NOMO-1 treated with dmso at 0.1 percent for 144 hours (cell line): ENCODE results near the gene SAFB.

Experiments
- DNase-seq: peaks from one replicate; lab custom pipeline; 2025; ENCODE audit not compliant: unreplicated experiment; lab: John Stamatoyannopoulos, UW

Gene SAFB

DNA sequence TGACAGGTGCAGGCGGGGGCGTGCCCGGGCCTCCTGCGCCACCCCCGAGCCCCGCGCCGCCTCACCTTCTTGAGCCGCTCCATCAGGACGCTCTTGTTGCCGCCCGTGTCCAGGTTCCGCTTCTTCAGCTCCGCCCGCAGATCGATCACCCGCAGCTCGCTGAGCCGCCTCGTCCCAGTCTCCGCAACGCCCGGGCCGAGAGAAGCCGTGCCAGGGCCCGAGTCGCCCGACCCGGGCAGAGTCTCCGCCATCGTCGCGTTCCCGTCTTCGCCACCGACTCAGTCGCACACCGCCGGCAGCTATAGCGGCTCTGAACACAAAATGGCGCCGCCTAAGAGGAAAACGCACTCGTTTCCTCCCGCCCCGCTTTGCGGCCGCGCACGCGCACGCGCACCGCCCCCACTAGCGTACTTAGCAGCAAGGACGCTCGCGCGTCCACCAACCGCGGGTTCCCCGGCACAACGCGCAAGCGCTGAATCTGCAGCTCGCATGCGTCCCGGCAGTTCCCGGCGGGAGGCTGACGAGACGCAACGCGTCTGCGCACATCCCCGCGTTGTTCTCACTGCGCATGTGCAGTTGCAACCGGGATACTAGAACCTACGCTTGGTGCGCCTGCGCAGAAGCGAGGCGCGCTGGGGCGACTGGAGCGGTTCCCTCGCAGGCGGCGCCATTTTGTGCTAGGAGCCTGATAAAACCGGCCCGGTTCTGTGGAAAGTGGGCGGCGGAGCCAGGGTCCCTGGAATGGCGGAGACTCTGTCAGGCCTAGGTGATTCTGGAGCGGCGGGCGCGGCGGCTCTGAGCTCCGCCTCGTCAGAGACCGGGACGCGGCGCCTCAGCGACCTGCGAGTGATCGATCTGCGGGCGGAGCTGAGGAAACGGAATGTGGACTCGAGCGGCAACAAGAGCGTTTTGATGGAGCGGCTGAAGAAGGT, at the start of gene SAFB, which contains the start of gene SAFB2:
Gene SAFB (plus strand): TSS at position 619 of the 932 bp plus-strand sequence. CDS start 123 bp downstream, at position 742.
Gene SAFB2 (minus strand): TSS at position 312 of the 932 bp plus-strand sequence. CDS start 61 bp downstream, at position 251.
- DNase-seq, result peak; percentile 94

DNA sequence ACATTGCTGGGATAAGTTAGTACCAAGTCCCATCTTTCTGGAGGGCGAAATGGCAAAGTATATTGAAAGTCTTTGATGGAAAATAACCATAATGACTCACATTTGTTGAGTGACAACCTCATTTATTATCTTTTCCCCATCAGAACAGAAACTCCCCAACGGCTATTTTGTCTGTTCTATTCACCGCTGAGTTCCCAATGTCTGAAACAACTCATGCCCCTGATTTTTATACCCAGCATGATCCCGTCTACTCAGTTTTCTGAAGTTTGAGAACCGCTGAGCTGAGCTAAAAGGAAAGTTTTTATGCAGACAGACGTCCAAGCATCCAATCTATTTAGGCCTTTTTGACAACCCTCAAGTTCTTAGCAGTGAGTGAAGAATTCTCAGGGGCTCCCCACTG, 47.3 kb upstream of the SAFB start:
- no peak for DNase-seq

DNA sequence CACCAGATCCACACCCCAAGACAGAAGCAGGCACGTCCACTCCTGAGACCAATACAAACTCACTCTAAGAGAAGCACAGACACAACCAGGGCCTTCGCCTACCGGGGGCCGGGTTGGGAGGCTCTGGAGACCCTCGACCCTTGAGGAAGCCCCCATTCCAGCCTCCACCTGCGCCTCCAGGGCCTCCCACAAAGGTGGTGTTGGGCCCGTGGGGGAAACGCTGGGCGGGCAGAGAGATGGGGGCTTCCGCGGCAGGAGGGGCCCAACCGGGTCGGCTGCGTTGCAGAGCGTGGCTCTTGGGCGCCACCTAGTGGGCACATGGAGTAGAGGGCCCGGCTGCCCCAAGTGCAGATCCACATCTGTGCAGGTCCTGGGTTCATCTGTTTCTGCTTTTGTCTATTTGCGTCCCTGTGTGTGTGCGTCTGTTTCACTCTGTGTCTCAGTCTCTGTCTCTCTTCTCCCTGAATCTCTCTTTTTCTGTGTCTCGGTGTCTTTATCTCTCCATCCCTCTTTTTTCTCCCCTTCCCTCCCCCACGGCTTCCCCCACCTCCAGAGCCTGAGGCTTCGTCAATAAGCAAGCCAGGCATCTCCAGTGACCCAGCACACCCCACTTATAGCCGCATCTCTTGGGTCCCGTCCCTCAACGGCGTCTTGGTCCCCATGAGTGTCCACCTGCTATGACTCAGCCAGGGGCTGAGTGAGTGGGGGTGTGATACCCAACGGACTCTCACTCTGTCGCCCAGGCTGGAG, 44.6 kb upstream of the SAFB start:
- peak; percentile 6 for DNase-seq

DNA sequence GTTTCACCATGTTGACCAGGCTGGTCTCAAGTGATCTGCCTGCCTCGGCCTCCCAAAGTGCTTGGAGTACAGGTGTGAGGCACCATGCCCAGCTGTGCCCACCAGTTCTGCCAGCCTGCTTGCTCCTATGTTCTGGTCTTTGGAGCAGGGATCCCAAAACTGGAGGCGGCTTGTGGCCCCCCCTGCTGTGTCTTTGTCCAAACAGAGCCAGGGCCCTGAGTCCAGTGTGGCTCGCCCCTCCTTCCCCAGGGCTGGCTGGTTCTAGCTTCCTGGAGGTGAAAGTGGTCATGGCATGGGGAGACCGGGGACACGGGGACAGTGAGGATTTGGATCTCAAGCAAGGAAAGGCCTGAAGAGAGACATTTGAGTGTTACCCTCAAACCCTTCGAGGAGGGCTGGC, 43.6 kb upstream of the SAFB start:
- DNase-seq, result no peak

DNA sequence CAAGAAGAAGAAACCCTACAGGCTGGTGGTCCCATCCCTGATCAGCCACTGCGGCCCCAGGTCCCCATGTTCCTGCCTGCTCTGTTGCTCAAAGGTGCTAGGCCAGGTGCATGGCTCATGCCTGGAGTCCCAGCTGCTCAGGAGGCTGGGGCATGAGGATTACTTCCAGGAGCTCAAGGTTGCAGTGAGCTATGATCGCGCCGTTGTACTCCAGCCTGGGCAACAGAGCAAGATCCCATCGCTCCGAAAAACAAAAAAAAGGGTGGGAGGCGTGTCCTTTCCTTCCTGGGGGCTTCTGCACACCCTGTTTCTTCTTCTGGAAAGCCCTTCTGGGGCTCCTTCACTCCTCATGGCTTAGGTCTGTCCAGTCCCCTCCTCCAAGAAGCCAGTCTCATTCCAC, 43.2 kb upstream of the SAFB start:
- no peak for DNase-seq

DNA sequence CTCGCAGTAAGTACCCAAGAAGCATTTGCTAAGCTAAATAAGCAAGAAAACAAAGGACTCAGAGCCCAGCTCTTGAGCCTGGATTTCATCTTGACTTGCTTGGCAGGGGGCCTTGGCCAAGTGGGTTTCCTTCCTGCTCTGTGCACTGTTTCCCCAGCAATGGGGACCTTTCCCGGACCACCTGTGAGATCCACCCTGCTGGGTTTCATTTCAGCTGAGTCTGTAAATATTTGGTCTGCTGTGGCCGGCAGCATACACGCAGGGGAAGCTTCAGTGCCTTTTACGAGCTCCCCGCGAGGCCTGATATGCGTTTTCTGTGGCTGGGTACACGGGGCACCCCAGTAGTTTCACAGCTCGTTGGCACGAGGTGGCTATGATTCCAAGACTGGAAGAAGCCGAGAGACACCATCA, 42.7 kb upstream of the SAFB start:
- no peak for DNase-seq

DNA sequence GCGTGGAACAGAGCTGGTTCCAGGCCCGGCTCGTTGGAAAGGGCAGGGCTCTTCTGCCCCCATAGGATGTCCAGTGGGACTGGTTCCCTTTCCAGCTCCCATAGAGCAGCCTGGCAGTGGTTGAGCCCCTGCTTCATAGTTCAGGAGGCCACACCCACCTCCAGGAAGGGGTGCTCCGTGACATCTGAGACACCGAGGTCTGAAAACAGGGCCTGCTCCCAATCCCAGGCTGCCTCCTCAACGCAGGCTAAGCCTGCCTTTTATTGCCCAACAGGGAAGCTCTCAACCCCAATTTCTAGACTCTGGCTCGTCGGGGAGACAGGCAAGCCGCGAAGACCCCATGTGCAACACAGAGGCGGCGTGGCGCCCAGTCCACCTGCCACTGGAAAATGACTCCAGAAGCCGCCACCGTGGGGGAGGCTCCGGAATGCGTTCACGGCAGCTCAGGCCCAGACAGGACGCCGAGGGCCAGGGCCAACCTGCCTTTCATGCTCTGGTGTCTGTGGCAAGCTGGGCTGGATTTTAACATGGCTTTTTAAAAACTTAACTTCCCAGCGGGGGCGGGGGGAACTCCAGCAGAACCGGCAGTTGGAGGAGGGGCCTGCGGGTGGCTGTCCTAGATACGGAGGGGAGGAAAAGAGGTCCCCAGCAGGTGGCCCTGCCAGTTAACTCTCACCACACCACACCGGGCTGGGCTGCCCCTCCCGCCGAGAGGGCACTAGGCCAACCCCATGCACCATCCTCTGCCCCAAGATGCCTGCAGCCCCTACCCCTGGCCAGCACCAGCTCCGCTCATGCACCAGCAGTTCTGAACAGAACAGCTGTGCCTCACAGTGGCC, 37.2 kb upstream of the SAFB start:
- DNase-seq, result no peak

DNA sequence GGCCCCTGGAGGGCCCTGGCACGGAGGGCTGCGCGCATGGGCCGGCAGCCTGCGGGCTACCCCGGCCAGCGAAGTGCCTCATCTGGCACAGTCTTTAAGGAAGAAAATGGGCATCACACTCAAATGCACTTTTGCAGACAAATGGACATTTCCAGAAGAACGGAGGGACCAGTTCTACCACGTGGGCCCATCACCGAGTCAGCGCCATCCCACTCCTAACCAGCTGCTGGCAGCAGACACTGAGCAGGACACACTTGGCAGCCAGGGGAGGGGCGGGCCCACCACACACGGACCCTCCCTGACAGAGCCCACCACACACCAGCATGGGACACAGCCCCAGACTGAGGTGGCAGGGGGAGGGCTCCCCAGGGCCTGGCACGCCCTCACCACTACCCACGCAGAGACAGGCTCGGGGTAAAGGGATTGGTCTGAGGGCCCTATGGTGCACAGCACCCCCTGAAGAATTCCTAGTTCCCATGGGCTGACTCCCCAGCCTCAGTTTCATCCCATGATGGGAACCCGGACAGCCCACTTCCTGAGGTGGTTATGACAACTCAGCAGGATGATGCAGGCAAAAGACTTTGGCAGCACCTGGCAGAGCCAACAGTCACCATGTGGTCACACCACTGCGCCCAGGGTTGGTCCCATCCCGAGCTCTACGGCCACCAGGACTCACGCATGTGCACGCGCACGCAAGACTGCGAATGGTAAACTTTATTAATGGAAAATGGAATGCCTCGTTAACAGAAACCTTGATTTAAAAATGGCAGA, 36.4 kb upstream of the SAFB start:
- DNase-seq, result no peak

DNA sequence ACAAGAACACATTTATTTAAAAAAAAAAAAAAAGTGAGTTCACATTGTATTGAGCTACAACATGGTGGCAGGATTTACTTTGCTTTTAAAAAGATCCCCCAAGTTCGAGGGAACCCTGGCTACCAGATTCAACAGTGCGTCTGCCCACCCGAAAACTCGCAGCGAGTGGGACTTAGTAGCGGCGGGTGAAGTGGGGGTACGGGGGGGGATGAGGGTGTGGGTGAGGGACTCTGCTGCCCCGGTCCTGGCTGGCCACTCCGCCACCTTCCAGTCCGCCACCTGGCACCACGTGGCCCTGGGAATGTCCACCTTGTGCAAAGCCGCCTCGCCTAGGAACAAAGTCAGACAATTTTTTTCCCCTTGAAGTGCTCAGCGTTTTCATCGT, 35.8 kb upstream of the SAFB start:
- no peak for DNase-seq

DNA sequence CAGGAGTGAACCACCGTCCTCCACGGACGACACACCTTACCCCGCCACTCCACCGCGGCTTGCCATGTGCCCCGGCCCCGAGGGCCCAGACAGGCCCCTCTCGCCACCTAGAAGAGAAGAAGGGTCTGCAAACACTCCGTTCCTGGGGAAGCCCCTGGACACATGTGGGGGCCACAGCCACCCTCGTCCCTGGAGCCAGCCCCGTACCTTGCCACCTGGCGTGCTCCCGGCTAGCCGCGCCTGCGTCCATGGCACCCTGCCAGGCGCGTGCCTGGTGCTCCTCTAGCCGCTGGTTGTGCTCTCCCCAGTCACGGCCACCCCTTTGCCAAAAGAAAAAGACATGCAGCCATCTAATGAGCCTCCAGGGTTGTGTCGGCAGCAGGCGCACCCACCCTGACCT, 35.2 kb upstream of the SAFB start:
- no peak for DNase-seq

DNA sequence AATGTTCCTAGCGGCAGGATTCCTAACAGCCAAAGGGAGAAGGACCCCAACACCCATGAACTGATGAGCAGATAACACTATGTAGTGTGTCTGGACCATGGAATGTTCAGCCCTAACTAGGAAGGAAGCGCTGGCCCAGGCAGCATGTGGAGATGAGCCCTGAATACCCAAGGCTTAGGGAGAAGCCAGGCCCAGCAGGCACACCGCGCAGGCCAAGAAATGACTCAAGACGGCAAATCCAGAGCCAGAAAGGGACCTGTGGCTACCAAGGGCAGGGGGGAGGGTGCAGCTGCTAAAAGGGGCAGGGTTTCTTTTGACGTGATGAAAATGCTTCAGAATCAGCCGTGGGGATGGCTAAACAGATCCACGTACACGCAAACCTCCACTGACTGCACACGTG, 34.4 kb upstream of the SAFB start:
- no peak for DNase-seq

DNA sequence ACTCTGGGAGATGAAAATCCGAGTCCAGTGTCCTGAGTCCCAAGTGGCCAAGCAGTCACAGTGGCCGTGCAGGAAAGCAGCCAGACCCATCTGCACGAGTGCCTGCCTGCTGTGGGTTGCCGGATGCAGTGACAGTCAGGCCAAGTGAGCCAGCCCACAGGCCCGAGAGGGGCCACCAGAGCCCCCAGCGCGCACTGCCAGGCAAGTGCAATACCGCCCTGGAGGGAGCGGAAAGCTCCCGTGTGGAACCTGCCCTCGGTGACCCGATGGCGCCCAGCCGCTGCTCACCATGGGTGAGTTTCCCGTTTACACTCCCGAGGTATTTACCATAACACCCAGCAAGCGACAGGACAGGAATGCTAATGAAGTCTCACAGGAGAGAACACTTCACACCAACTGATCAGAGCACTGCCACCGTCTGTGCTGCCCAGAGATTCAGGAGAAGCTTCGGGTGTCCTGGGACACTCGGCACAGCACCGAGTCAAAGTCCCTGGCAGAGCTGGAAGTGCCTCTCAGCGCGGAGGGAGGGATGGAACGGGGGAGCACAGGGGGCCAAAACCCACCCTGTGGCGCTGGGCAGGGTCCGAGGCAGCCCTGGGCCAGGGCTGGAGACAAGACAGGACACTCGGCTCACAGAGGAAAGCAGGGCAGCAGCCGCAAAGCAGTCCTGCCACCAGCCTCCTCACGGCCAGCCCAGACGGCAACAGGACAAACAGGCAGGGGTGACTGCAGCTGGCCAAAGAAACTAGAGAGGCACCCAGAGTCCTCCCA, 33.8 kb upstream of the SAFB start:
- no peak for DNase-seq

DNA sequence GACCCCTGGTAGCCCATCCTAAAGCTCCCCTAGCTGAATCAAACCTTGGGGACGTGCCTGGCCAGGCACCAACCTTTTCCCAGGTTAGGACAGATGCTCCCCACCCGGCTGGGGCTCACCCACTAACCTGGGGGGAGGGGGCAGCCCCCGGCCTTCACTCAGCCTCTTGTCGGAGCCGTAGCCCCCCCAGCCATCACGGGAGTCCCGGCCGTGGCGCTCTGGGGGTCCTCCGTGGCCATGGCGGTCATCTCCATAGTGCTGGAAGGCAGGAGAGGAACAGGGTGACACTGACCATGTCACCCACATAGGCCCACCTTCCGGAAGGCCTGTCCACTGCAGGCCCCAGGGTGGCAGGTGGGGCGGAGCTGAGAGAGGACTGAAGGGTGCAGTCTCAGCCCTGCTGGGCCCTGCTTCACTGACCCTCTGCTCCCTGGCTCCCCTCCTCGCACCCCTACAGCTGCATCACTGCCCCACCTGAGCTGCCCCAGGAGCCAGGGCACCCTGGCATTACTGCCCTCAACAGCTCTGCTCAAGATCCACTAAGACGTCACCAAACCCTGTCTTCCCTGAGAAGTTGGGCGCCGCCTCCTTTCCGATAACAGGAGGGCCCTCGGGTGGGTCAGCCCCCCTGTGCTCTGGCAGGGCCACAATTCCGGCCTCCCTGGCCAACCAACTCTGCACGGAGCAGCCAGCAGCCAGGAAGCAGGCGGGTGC, 32.6 kb upstream of the SAFB start:
- DNase-seq, result no peak

DNA sequence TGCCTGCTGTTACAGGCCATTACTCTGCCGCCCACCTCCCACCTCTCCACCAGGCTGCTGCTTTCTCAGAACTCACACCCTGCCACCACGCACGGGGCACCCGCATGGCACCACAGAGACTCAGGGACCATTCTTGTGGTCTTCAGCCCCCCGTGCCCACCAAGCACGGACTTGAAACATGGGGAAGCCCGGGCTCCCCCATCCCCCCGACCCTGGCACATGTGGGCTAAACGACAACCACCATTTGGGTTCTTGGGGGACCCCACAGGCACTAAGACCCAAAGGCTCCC, 32.1 kb upstream of the SAFB start:
- no peak for DNase-seq

DNA sequence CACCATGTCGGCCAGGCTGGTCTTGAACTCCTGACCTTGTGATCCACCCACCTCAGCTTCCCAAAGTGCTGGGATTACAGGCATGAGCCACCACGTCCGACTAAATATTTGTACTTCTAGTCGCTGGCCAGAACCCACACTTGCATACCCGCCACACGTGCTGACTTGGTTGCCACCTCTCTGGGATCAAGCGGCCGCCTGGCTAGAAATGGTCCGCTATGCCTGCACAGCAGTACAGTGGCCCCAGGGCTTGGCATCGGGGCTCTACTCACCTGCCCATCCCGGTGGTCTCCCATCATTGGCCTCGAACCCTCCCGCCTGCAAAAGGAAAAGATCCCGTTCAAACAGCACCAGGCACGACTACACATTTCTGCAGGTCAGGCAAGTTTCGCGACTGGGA, 31.4 kb upstream of the SAFB start:
- no peak for DNase-seq

DNA sequence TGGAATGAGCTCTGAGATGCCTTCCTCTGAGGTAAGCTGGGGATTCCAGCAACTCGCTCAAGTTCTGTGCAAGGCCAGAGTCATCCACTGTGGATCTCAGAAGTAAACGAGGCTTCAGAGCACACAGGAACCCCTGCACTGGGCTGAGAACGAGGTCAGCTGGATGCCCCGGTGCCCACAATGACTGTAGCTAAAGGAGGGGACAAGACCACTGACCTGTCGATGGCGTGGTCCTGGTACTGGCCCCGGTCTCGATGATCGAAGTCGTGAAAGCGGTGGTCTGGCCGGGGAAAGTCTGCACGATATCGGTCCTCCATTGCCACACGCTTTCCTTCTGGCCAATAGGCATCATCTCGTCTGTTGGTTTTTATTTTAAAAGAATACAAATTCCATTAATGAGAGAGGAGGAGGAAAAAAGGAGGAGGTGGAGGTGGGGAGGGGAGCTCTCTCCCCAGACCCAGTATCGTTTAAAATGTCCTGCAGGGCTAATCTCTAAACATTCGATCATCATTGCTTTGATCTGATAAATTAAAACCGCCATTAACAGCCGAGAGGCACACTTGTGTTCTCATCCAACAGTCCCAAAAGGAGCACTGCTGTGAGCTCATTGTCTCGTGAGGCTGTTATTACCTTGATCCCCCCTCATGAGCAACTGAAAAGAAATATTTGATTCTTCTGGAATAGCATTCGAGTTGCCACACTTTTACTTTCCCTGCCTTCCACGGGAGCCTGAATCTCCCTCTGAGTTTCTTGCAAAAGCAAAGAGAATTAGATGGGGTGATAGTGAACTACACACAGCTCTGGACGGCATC, 30.1 kb upstream of the SAFB start:
- no peak for DNase-seq

DNA sequence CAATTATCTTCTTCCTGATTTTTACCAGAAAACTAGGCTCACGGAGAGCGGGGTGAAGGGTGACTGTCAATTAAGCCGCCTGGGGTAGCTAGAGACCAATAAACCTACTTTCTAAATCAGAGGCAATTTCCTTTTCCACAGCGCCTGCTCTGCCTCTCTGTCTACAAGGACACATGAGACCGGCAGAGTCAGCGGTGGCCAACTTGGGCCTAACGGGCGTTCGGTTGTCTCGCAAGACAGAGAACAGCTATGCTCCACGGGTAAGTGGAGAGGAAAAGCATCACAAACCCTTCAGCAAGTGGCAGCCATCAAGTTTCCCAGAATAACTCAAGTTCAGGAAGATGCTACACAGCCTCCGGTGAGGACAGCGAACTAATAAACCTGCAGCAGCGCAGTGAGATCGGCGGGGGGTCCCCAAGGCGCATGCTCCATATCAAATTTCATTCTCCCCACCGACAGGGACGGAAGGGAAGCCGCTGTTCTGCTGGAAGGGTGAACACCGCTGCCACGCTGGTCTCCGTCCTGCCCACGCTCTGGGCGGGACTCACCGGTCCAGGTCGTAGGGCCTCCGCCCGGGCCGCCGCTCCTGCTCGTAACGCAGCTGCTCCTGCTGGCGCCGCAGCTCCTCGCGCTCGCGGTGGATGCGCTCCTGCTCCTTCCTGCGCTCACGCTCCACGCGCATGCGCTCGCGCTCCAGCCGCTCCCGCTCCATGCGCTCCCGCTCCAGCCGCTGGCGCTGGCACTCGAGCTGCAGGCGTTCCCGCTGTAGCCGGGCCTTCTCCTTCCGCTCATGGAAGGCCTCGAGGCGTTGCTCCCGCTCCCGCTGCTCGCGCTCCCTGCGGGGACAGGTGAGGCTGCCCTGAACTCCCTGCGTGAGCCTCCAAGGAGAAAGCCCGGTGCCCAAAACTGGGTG, 29.3 kb upstream of the SAFB start:
- no peak for DNase-seq
